Peyer's patch (tissue), 4 donors: ENCODE results near the gene ADGRD1.

ENCODE experiments used
- POLR2A ChIP-seq, 2 donors: fragments of 450-650 bp; IDR thresholded peaks; one replicate each; pipeline ENCODE4 v1.5.1; 2017; ENCODE audit warnings: antibody characterized with exemption in 2 of 2, mild to moderate bottlenecking in 2 of 2, moderate library complexity in 2 of 2
- TF ChIP-seq, protein P1 (sequence below), 6 experiments: fragments of 450-650 bp in 4 of 6; fragments of 200-600 bp in 2 of 6; sonication (generic) in 1 of 6; IDR thresholded peaks; one replicate each; pipeline ENCODE4 v1.5.1; 2017 to 2019; ENCODE audit warnings: antibody characterized with exemption in 6 of 6, mild to moderate bottlenecking in 3 of 6, moderate library complexity in 1 of 6

DNA sequence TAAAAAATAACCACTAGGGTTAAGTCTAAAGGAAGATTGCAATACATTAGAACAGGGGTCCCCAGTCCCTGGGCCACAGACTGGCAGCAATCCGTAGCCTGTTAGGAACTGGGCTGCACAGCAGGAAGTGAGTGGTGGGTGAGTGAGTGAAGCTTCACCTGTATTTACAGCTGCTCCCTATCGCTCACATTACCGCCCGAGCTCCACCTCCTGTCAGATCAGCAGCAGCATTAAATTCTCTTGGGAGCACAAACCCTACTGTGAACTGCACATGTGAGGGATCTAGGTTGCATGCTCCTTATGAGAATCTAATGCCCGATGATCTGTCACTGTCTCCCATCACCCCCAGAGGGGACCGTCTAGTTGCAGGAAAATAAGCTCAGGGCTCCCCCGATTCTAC, 15.5 kb downstream of the ADGRD1 start:
- TF ChIP-seq, protein P1, sequence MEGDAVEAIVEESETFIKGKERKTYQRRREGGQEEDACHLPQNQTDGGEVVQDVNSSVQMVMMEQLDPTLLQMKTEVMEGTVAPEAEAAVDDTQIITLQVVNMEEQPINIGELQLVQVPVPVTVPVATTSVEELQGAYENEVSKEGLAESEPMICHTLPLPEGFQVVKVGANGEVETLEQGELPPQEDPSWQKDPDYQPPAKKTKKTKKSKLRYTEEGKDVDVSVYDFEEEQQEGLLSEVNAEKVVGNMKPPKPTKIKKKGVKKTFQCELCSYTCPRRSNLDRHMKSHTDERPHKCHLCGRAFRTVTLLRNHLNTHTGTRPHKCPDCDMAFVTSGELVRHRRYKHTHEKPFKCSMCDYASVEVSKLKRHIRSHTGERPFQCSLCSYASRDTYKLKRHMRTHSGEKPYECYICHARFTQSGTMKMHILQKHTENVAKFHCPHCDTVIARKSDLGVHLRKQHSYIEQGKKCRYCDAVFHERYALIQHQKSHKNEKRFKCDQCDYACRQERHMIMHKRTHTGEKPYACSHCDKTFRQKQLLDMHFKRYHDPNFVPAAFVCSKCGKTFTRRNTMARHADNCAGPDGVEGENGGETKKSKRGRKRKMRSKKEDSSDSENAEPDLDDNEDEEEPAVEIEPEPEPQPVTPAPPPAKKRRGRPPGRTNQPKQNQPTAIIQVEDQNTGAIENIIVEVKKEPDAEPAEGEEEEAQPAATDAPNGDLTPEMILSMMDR (IDR thresholded peaks at IDR 0.05) = no peak
- no peak for TF ChIP-seq POLR2A (IDR thresholded peaks at IDR 0.05)
